ENCODE results near the gene SLC22A12. TPM values are rescaled to one million over a fixed set of nuclear protein-coding genes. Genes with fewer than 3 reads are reported as not detected.

The SLC22A12 gene
- total RNA-seq, 4 donors from 2014 or later, result not detected

- no peak for DNase-seq
- Histone ChIP-seq H3K4me3 (no peak overlapping the region), H3K9me3 (no peaks in the 10 kb centered on the region), H3K4me1 (no peaks in the 10 kb centered on the region), H3K27me3 (no peaks in the 10 kb centered on the region), H3K27ac (no peak overlapping the region), H3K36me3 (no peaks in the 10 kb centered on the region)
- TF ChIP-seq, protein P1, sequence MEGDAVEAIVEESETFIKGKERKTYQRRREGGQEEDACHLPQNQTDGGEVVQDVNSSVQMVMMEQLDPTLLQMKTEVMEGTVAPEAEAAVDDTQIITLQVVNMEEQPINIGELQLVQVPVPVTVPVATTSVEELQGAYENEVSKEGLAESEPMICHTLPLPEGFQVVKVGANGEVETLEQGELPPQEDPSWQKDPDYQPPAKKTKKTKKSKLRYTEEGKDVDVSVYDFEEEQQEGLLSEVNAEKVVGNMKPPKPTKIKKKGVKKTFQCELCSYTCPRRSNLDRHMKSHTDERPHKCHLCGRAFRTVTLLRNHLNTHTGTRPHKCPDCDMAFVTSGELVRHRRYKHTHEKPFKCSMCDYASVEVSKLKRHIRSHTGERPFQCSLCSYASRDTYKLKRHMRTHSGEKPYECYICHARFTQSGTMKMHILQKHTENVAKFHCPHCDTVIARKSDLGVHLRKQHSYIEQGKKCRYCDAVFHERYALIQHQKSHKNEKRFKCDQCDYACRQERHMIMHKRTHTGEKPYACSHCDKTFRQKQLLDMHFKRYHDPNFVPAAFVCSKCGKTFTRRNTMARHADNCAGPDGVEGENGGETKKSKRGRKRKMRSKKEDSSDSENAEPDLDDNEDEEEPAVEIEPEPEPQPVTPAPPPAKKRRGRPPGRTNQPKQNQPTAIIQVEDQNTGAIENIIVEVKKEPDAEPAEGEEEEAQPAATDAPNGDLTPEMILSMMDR (IDR thresholded peaks at IDR 0.05), result no peak
- TF ChIP-seq POLR2A (IDR thresholded peaks at IDR 0.05), result no peak
Observed at GRCh38 chr11:64605656-64606585, 14.9 kb downstream of the SLC22A12 start.

DNA sequence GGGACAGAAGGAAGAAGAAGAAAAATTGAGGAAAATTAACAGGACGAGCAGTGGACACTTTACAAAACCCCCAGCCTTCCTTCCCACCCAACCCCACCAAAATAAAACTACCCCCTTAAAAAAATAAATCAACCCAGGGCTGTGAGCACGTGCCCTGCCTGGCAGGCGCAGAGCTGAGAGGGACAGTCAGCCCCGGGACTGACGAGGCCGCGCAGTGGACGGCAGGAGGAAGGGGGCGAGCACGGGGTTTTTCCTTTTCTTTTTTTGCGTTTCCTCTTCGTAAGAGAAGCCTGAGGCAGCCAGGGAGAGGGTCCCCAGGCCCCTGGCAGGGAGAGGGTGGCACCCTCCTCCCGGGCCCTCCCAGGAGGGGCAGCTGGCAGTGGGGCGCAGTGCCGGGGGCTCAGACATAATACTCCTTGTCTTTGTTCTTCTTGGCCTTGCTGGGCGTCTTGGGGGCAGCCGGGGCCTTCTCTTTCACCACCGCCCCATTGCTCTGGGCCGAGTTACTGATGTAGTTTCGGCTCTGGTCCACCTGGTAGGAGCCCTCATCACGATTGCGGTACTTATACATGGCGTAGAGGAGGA is 15.9 kb downstream of the SLC22A12 start:
- no peak for DNase-seq
- TF ChIP-seq, protein P1 (IDR thresholded peaks at IDR 0.05), result no peak
- TF ChIP-seq POLR2A (IDR thresholded peaks at IDR 0.05), result no peak

GRCh38 chr11:64607381-64607985 is 16.5 kb downstream of the SLC22A12 start:
- no peak for DNase-seq
- TF ChIP-seq POLR2A (IDR thresholded peaks at IDR 0.05), result no peak
- TF ChIP-seq, protein P1 (IDR thresholded peaks at IDR 0.05), result no peak
- Histone ChIP-seq H3K27ac (no peak overlapping the region), H3K9me3 (no peaks in the 10 kb centered on the region), H3K36me3 (no peaks in the 10 kb centered on the region), H3K27me3 (no peaks in the 10 kb centered on the region), H3K4me1 (no peaks in the 10 kb centered on the region), H3K4me3 (peak overlapping the region in 1 of 4 donors; percentile 13)

More for the DNA sequence above, 15.9 kb downstream of the SLC22A12 start:
- Histone ChIP-seq H3K4me1 (no peaks in the 10 kb centered on the region), H3K36me3 (no peaks in the 10 kb centered on the region), H3K27me3 (no peaks in the 10 kb centered on the region), H3K4me3 (no peak overlapping the region), H3K27ac (no peak overlapping the region), H3K9me3 (no peaks in the 10 kb centered on the region)

DNA sequence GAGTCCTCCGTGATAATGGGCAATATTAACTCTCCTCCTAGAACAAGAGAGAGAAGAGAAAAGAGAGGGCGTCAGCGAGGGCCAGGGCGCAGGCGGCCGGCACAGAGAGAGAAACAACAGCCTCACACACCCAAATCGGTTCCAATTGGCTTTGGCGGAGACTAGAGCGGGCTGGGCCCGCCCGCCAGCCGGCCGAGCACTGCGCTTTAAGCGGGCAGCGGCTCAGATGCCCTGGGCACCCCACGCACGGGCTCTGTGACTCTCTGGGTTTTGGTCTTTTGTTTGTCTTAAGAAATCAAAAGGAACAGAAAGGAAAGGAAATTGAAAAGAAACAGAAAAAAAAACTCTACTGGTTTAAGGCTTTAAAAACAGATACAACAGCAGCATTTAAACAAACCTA is 17.0 kb downstream of the SLC22A12 start:
- Histone ChIP-seq H3K27ac (no peak overlapping the region), H3K36me3 (no peaks in the 10 kb centered on the region), H3K4me3 (peak overlapping the region in 1 of 4 donors; percentile 13), H3K4me1 (no peaks in the 10 kb centered on the region), H3K27me3 (no peaks in the 10 kb centered on the region), H3K9me3 (no peaks in the 10 kb centered on the region)
- TF ChIP-seq, protein P1 (IDR thresholded peaks at IDR 0.05), result no peak
- no peak for TF ChIP-seq POLR2A (IDR thresholded peaks at IDR 0.05)
- no peak for DNase-seq

- TF ChIP-seq, protein P1 (IDR thresholded peaks at IDR 0.05), result no peak
- TF ChIP-seq POLR2A (IDR thresholded peaks at IDR 0.05), result no peak
- no peaks in the 10 kb centered on the region for H3K4me1 ChIP-seq
- no peaks in the 10 kb centered on the region for H3K9me3 ChIP-seq
- H3K27ac ChIP-seq, result no peak overlapping the region
- H3K27me3 ChIP-seq, result no peaks in the 10 kb centered on the region
- DNase-seq, result no peak
- H3K4me3 ChIP-seq, result no peak overlapping the region
- no peaks in the 10 kb centered on the region for H3K36me3 ChIP-seq
Observed at GRCh38 chr11:64608636-64609035, 17.6 kb downstream of the SLC22A12 start.

Data from Peyer's patch (tissue), 4 donors.